DLD1 (cell line): ENCODE results near the gene IL1B.

Experiments
- in situ Hi-C: cut with HindIII; loops from 2 replicates; pipeline ENCODE4 v1.10.0; 2017; ENCODE audit warnings: low sequenced_read_pairs

The IL1B gene

DNA sequence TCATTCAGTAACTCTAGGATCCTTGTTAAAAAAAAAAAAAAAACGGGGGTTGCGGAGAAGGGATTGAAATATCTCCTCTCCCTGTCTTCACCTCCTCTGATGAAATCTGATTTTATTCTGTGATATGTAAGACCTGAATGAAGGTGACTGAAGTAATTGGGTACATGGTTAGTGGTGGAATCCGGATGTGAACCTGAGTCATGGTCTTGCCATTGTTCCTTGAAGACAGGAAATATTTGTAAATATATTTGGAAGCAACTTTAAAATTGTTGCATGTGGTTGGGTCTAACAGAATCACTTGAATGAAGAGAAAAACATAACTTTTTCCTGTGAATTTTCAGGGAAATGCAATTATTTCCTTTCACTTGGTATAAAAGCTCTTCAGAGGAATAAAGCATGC is 49.3 kb downstream of the IL1B start:
- in situ Hi-C loops = no loop called here

DNA sequence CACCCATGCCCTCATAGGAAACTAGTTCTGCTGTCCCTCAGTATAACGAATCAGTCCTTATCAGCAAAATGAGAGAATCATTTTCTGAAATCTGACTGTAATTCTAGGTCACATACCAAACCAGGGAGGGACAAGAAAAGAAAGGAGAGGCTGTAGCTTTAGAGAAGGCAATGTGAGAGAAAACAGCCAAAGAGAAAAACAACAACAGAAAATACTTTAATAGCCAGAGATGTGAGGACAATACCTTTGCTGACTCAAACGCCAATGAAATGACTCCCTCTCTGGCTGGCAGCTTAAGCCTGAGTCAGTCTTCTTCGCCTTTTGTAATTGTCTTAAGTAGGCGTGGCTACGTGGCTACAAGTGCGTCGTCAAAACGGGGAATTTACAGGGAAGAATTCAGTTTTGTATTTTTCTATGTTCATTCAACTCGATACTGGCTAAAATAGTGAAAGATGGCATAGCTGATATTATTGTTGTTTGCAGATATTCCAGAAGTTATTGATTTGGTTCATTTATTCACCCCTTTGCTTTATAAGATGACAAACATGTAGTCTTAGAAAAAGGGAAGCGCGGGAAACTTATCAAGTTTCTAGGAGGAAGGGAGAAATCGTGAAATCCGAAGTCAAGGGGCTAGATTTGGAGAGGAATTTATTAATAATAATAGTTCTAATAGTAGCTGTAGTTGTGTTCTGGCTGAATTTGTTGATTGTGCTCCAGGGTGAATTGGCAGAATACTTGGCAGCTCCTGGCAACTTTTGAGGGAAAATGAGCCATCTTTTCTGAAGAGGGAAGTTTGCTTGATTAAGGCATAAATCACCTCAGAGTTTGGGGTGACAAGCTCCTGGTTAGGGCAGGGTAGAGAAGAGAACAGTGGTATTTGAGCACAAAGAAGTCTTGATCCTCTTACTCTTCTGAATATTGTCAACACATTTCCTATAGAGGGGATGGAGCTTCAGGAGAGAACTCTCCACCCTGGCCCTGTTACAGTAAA is 52.1 kb downstream of the IL1B start, which contains the start of gene IL1A:
IL1A (minus strand) TSS at position 295 of the 991 bp plus-strand sequence. CDS start 723 bp downstream, outside the sequence.
- in situ Hi-C loops = no loop called here

DNA sequence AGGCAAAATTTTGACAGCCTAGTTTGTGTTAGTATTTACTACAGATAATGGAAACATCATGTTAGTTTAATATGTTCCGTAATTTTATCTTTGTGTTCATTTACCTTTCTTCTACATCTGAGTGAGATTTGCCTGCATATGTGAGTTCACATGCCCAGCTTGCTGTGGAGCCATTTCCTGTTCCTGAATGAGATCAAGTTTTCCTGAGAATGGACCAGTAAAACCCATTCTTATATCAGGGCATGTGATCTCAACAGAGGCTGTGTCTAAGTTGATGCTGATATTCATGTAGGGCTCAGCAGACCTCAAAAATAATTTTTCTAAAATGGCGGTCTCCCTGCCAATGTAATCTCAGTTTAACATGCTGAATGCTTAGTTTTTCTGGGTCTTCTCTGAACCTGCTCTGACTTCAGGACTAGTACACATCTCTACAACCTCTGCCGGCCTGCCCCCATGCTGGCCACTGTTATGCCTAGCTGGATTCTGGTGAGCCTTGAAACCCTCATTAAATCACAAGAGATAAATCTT is 53.3 kb downstream of the IL1B start:
- in situ Hi-C loops = no loop called here

DNA sequence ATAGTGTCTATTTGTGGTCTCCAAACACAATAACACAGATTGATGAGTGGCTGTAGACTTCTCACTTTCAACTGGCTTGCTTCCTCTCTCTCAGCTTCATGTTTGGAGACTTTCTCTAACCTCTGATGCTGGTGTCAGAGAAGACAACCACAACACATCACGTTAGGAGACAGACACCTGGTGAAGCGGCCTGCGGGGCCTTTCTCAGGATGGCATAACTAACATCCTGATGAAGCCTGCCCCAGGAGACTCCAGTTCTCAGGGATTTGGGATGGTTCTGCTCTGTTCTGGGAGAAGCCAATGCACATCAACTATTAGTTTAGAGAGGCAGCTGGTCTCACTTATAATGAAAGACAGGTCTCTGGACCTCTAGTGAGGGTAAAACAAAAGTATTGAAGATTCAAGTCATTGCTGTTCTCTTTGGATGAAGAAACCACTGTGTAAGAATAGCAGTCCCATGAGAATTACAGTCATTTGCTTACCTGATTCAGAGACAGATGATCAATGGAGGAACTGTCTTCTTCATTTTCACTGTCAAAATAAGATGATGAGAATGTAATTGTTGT is 54.3 kb downstream of the IL1B start:
- in situ Hi-C loops = no loop called here
